ENCODE data around the gene RPGRIP1.
"Not testable (repeated sequence)": the region's sequence is repeated elsewhere in the genome, so short reads cannot be mapped to it uniquely, and the experiment has no call there.

Gene RPGRIP1

GRCh38 chr14:21302013-21302835 lies 22.3 kb downstream of the RPGRIP1 start:
- no peak for DNase-seq

GRCh38 chr14:21302836-21303140 lies 22.9 kb downstream of the RPGRIP1 start:
- not testable (repeated sequence) for DNase-seq

- DNase-seq = no peak
Observed at GRCh38 chr14:21307637-21308036, 27.8 kb downstream of the RPGRIP1 start.

- DNase-seq = no peak
Observed at GRCh38 chr14:21308132-21308478, 28.2 kb downstream of the RPGRIP1 start.

GRCh38 chr14:21308479-21309237 lies 28.8 kb downstream of the RPGRIP1 start:
- peak; percentile 85 to 92 for DNase-seq

- no peak for DNase-seq
Observed at GRCh38 chr14:21309238-21309636, 29.4 kb downstream of the RPGRIP1 start.

- DNase-seq = no peak
Observed at GRCh38 chr14:21309956-21310355, 30.1 kb downstream of the RPGRIP1 start.

GRCh38 chr14:21311614-21312013 lies 31.7 kb downstream of the RPGRIP1 start:
- DNase-seq = no peak

- no peak for DNase-seq
Observed at GRCh38 chr14:21313512-21313911, 33.6 kb downstream of the RPGRIP1 start.

- DNase-seq = no peak
Observed at GRCh38 chr14:21317398-21317797, 37.5 kb downstream of the RPGRIP1 start.

GRCh38 chr14:21320913-21321312 lies 41.0 kb downstream of the RPGRIP1 start:
- DNase-seq = peak; percentile 28 to 67

GRCh38 chr14:21322716-21323115 lies 42.8 kb downstream of the RPGRIP1 start:
- no peak for DNase-seq

GRCh38 chr14:21326972-21327371 lies 47.1 kb downstream of the RPGRIP1 start:
- DNase-seq = no peak

Measured in NCI-H187 (cell line).